Measurements from ENCODE around the gene EREG.
"Not testable (repeated sequence)": the region's sequence is repeated elsewhere in the genome, so short reads cannot be mapped to it uniquely, and the experiment has no call there.

The EREG gene

GRCh38 chr4:74390677-74391076 lies 25.7 kb downstream of the EREG start:
- no peak for DNase-seq (ENCODE audit: low spot score)

DNA sequence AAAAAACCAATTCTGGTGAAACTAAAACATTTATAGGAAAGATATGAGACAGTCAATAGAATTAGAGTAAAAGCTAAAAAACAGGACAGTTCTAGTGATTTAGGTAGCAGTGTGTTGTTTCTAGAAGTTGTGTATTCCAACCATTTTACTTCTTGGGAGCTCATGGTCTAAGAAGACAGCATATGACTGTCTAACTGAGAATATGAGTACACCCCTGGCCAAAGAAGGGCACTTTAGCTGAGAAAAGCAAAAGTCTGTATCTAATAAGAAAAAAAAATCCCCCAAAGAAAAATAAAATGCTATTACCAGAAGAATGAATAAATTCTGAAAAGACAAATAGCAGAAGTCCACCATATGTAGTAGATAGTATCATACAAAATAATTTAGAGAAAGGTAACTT lies 26.4 kb downstream of the EREG start:
- no peak for DNase-seq (ENCODE audit: low spot score)

GRCh38 chr4:74391890-74392475 lies 27.0 kb downstream of the EREG start:
- no peak for DNase-seq (ENCODE audit: low spot score)

- peak; percentile 32 for DNase-seq (ENCODE audit: low spot score)
Observed at GRCh38 chr4:74394476-74395136, 29.7 kb downstream of the EREG start.

DNA sequence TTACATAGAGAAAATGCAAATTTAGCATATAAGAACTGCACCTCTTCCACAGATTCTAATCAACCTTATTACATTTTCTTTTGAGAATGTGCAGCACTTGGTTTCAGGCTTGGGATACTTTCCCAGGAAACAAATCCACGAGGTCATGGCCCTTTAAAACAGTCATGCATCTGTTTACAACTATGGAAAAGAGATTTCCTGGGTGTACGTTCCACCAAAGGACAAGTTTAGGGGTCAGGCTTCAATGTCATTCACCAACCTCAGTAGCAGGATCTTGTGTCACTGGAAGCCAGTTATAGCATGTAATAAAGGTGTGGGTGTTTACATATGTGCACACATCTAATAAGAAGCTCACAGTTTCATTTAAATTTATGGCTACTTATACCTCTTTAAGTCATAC lies 30.7 kb downstream of the EREG start:
- peak; percentile 12 for DNase-seq (ENCODE audit: low spot score)

- DNase-seq (ENCODE audit: low spot score), result no peak
Observed at GRCh38 chr4:74397748-74398426, 32.9 kb downstream of the EREG start.

DNA sequence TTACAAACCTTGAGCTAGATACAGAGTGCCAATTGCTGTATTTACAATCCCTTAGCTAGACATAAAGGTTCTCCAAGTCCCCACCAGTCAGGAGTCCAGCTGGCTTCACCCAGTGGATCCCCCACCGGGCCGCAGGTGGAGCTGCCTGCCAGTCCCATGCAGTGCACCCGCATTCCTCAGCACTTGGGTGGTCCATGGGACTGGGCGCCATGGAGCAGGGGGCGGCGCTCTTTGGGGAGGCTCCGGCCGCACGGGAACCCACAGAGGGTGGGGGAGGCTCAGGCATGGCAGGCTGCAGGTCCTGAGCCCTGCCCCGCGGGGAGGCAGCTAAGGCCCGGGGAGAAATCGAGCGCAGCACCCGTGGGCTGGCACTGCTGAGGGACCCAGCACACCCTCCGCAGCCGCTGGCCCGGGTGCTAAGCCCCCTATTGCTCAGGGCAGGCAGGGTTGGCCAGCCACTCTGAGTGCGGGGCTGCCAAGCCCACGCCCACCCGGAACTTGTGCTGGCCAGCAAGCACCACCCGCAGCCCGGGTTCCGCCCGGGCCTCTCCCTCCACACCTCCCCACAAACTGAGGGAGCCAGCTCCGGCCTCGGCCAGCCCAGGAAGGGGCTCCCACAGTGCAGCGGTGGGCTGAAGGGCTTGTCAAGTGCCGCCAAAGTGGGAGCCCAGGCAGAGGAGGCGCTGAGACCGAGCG lies 34.1 kb downstream of the EREG start:
- DNase-seq (ENCODE audit: low spot score), result not testable (repeated sequence)

- no peak for DNase-seq (ENCODE audit: low spot score)
Observed at GRCh38 chr4:74400395-74400794, 35.5 kb downstream of the EREG start.

GRCh38 chr4:74402692-74403456 lies 37.9 kb downstream of the EREG start:
- no peak for DNase-seq (ENCODE audit: low spot score)

DNA sequence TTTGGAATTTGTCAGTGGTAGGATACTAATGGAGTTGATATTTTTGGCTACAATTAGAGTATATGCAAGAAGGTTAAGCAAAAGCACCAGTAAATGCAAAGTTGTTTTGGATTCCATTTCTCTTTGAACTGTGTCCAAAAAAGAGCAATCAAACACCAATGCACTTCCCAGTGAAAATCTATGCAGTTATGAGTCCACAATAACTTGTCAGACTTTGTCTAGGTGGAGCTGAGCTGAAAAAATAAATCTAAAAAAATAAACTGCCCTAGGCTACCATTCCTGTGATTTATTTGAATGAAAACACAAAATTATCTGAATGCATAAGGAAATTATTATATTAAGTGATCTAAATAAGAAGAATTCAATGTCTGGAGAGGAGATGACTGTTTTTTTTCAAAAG lies 42.9 kb downstream of the EREG start:
- DNase-seq (ENCODE audit: low spot score), result no peak

- DNase-seq (ENCODE audit: low spot score), result no peak
Observed at GRCh38 chr4:74408639-74409038, 43.7 kb downstream of the EREG start.

- DNase-seq (ENCODE audit: low spot score), result no peak
Observed at GRCh38 chr4:74410272-74410671, 45.3 kb downstream of the EREG start.

- DNase-seq (ENCODE audit: low spot score), result no peak
Observed at GRCh38 chr4:74412225-74412624, 47.3 kb downstream of the EREG start.

GRCh38 chr4:74413265-74413664 lies 48.3 kb downstream of the EREG start:
- DNase-seq (ENCODE audit: low spot score), result no peak

- no peak for DNase-seq (ENCODE audit: low spot score)
Observed at GRCh38 chr4:74414149-74414809, 49.3 kb downstream of the EREG start.

- DNase-seq (ENCODE audit: low spot score), result no peak
Observed at GRCh38 chr4:74415602-74416300, 50.8 kb downstream of the EREG start.

- peak; percentile 38 for DNase-seq (ENCODE audit: low spot score)
Observed at GRCh38 chr4:74418063-74418670, 53.2 kb downstream of the EREG start.

GRCh38 chr4:74420863-74421262 lies 55.9 kb downstream of the EREG start:
- DNase-seq (ENCODE audit: low spot score), result no peak

GRCh38 chr4:74423104-74423503 lies 58.2 kb downstream of the EREG start:
- peak; percentile 24 for DNase-seq (ENCODE audit: low spot score)

DNA sequence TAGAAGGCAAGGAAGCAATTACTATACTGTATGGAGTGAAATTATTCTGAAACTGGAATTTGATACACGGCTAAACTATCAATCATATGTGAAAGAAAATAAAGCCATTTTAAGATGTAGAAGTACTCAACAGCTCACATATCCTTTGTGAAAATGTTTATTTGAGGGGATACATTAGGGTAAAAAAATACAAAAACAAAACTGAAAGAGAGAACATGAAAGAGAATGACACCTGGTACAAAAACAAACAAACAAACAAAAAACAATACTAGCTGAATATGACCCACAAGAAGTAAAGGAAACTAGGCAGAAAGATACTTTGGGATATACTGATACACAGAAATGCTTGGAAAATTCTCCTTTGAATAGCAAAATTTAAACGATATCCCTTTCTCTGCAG lies 59.2 kb downstream of the EREG start:
- DNase-seq (ENCODE audit: low spot score), result no peak

- DNase-seq (ENCODE audit: low spot score), result no peak
Observed at GRCh38 chr4:74426101-74426500, 61.2 kb downstream of the EREG start.

Data from AG08396 (cell line).